ENCODE results near the gene ORC6.

GRCh38 chr16:46743232-46743719 lies 53.8 kb downstream of the ORC6 start:
- no peak for TF ChIP-seq CTCF (IDR thresholded peaks at IDR 0.05)
- TF ChIP-seq EZH2 (IDR thresholded peaks at IDR 0.05) = no peak
- TF ChIP-seq EZH2phosphoT487 (IDR thresholded peaks at IDR 0.05) = no peak

Measured in neural progenitor cell (in vitro differentiated cells).